Gastrocnemius medialis (tissue), 4 donors: ENCODE results near the gene ITPR1. TPM values are rescaled to one million over a fixed set of nuclear protein-coding genes. Genes with fewer than 3 reads are reported as not detected.

Experiments
- ATAC-seq, 2 donors: fragments of 150-250 bp; one replicate each; pipeline ENCODE4 v1.9.1; 2016
- DNase-seq, 2 donors: peaks; one replicate each; pipeline ENCODE4 v3.0.0-alpha.2; 2019
- H3K27ac ChIP-seq, 4 donors: fragments of 200-600 bp; sonication (generic); 1 replicate in 1 of 4; 2 replicates in 3 of 4; pipeline ENCODE4 v1.5.1; 2016 to 2018; ENCODE audit warnings: mild to moderate bottlenecking in 2 of 4, moderate library complexity in 1 of 4
- H3K27me3 ChIP-seq, 3 donors: fragments of 200-600 bp; sonication (generic) in 2 of 3; 1 replicate in 1 of 3; 2 replicates in 2 of 3; pipeline versions ENCODE4 v1.5.1 to v1.6.0; 2016 to 2019; ENCODE audit warnings: mild to moderate bottlenecking in 1 of 3, moderate library complexity in 1 of 3
- H3K36me3 ChIP-seq, 2 donors: fragments of 200-600 bp; sonication (generic) in 1 of 2; one replicate each; pipeline ENCODE4 v1.5.1; 2017 to 2018
- H3K4me1 ChIP-seq, 2 donors: fragments of 200-600 bp; sonication (generic) in 1 of 2; one replicate each; pipeline ENCODE4 v1.5.1; 2016 to 2017; ENCODE audit warnings: mild to moderate bottlenecking in 2 of 2
- H3K4me3 ChIP-seq, 4 donors: fragments of 200-600 bp; sonication (generic) in 3 of 4; 1 replicate in 1 of 4; 2 replicates in 3 of 4; pipeline ENCODE4 v1.5.1; 2016 to 2019; ENCODE audit warnings: mild to moderate bottlenecking in 2 of 4
- H3K9me3 ChIP-seq, 3 donors: fragments of 200-600 bp; sonication (generic) in 2 of 3; 1 replicate in 1 of 3; 2 replicates in 2 of 3; pipeline ENCODE4 v1.5.1; 2016 to 2019
- POLR2A ChIP-seq, 2 donors: fragments of 450-650 bp; IDR thresholded peaks; one replicate each; pipeline ENCODE4 v1.6.1; 2017; ENCODE audit warnings: antibody characterized with exemption in 2 of 2, mild to moderate bottlenecking in 2 of 2, moderate library complexity in 2 of 2
- in situ Hi-C, 4 donors: fragments of 200-750 bp; cut with MboI; loops; one replicate each; pipeline versions ENCODE4 v1.15.0 to v1.8.0; 2017; ENCODE audit warnings: low sequenced_read_pairs in 4 of 4
- intact Hi-C: fragments of 100-400 bp; cut with DNase I; formaldehyde crosslinking; loops from one replicate; pipeline ENCODE4 v1.15.1; 2023; ENCODE audit warnings: low total_unique reads
- total RNA-seq, 4 donors: library from RNA; depleted of rRNA; stranded (reverse); fragments of >200 nt; gene quantifications; one replicate each; pipeline versions ENCODE4 v1.1.0 to v1.2.3, GENCODE V29; 2016
- TF ChIP-seq, protein P1 (sequence below), 5 experiments: fragments of 450-650 bp in 3 of 5; fragments of 200-600 bp in 2 of 5; sonication (generic) in 2 of 5; IDR thresholded peaks in 4 of 5; conservative IDR thresholded peaks in 1 of 5; 1 replicate in 4 of 5; 2 replicates in 1 of 5; pipeline ENCODE4 v1.5.1; 2016 to 2019; ENCODE audit warnings: antibody characterized with exemption in 5 of 5, mild to moderate bottlenecking in 3 of 5, moderate library complexity in 3 of 5

The ITPR1 gene
- total RNA-seq, 4 donors from 2014 or later = 5.5 to 21.7 (median 11.3) TPM

DNA sequence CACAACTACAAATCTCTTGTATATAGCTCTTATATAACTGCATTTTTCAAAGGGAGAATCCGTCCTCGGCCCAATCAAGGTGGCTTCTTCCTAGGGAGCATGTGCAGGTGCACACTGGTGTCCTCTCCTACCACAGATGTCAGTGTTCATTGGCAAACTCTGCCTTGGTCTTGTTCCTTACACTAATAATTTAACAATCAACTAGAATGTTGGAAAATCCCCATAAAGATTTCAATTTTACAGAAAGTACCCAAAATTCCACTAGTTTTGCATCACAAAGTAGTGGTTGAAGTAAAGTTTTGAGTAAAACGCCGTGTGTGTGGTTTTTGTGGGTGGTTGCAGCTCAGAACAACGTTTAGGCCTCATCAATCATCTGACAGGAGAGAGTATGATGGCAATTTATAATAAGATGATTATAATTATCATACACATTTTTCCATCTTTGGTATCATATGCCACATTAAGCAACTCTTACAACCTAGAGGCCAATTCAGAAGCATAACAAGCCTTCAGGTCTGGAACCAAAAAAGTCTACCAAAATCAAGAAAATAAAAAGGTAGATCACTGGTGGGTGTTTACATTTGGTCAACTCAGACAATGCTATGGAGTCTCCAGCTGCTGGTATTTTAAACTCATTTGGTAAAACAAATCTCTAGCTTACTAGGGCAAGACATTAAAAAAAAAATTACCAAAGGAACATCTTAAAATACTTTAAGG lies 357.2 kb downstream of the ITPR1 start:
- intact Hi-C loops = no loop called here

DNA sequence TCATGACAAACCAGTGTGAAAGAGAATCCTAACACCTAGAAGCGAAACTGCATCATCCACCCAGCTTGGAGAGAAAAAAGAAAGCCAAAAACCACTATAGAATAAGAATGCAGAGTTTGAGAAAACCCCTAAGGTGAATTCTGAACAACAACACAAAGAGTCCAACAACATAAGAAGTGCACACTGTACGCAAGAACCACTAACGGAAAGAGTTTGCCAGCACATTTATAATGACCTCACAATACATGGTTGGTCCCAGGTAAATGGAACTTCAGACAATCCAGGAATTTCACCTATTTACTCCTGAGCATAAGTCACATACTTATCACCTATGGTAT lies 357.7 kb downstream of the ITPR1 start:
- H3K4me3 ChIP-seq = no peak overlapping the region
- in situ Hi-C loops (no loop called here), intact Hi-C loops (no loop called here)
- no peak overlapping the region for H3K27ac ChIP-seq
- H3K9me3 ChIP-seq = no peaks in the 10 kb centered on the region
- peaks cover 12 to 22% of the 10 kb centered on the region in 2 donors for H3K4me1 ChIP-seq
- TF ChIP-seq, protein P1, sequence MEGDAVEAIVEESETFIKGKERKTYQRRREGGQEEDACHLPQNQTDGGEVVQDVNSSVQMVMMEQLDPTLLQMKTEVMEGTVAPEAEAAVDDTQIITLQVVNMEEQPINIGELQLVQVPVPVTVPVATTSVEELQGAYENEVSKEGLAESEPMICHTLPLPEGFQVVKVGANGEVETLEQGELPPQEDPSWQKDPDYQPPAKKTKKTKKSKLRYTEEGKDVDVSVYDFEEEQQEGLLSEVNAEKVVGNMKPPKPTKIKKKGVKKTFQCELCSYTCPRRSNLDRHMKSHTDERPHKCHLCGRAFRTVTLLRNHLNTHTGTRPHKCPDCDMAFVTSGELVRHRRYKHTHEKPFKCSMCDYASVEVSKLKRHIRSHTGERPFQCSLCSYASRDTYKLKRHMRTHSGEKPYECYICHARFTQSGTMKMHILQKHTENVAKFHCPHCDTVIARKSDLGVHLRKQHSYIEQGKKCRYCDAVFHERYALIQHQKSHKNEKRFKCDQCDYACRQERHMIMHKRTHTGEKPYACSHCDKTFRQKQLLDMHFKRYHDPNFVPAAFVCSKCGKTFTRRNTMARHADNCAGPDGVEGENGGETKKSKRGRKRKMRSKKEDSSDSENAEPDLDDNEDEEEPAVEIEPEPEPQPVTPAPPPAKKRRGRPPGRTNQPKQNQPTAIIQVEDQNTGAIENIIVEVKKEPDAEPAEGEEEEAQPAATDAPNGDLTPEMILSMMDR (IDR thresholded peaks at IDR 0.05 in 4 of 5, conservative IDR thresholded peaks at IDR 0.05 in 1 of 5) = no peak
- no peak for TF ChIP-seq POLR2A (IDR thresholded peaks at IDR 0.05)
- ATAC-seq (no peak), DNase-seq (no peak)
- no peaks in the 10 kb centered on the region for H3K36me3 ChIP-seq
- no peaks in the 10 kb centered on the region for H3K27me3 ChIP-seq

More for the DNA sequence above, 357.2 kb downstream of the ITPR1 start:
- no peaks in the 10 kb centered on the region for H3K9me3 ChIP-seq
- H3K27ac ChIP-seq = no peak overlapping the region
- in situ Hi-C loops = no loop called here
- H3K4me3 ChIP-seq = no peak overlapping the region
- DNase-seq = no peak
- no peaks in the 10 kb centered on the region for H3K36me3 ChIP-seq
- ATAC-seq = no peak
- TF ChIP-seq, protein P1 (IDR thresholded peaks at IDR 0.05 in 4 of 5, conservative IDR thresholded peaks at IDR 0.05 in 1 of 5) = no peak
- TF ChIP-seq POLR2A (IDR thresholded peaks at IDR 0.05) = no peak
- H3K4me1 ChIP-seq = peaks cover 12 to 22% of the 10 kb centered on the region in 2 donors
- H3K27me3 ChIP-seq = no peaks in the 10 kb centered on the region

DNA sequence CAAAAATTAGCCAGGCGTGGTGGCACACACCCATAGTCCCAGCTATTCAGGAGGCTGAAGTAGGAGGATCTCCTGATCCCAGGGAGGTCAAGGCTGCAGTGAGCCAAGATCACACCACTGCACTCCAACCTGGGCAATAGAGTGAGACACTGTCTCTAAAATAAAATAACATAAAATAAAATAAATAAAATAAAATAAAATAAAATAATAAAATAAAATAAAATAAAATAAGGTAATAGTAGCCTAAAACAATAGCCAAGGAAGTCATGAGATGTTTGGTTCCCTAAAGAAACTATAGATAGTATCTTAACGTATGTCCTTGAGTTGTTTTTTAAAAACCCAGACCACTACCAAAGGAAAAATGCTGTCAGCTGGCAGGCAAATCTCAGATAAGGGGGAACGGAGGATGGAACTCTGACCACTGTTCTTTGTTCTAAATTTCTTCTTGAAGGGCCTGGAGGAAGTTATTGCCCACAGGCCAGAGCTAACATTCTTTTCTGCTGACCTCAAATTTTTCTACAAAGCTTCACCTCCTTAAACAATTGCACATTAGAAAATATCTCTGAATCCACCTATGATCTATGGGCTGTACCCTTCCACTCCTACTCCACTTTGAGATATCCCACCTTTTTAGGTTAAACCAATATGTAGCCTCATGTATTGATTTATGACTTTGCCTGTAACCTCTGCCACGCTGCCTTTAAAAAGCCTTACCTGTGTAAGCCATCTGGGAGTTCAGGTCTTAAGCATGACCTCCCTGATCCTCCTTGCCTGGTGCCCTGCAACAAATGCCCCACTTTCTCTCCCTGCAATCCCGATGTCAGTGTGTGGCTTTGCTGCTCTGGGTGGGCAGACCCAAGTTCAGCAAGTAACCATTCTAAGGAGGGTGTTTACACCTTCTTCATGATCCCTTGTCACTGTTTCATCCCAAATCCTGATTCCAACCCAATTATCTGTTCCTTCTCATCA lies 359.9 kb downstream of the ITPR1 start:
- intact Hi-C loops = no loop called here

DNA sequence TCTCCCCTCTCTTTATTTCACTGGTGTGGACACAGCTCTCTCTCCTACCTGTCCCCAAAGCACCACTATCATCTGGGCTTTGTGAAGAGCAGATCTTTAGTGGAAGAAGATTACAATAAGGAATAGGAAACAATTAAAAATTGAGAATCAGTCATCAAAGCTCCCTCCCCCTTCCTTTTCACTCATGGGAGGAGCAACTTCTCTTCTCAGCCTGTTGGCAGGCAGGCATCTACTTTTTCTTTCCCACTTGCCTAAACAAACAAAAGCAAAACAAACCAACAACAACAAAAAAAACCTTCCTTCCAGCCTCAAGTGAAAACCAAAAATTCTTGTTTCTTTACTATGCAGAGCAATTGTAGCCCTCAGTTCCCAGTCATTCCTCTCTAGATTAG lies 360.6 kb downstream of the ITPR1 start:
- no peak for TF ChIP-seq POLR2A (IDR thresholded peaks at IDR 0.05)
- Histone ChIP-seq H3K27me3 (no peaks in the 10 kb centered on the region), H3K36me3 (no peaks in the 10 kb centered on the region), H3K4me3 (no peak overlapping the region), H3K9me3 (no peaks in the 10 kb centered on the region), H3K4me1 (peaks cover under 1 to 8% of the 10 kb centered on the region in 2 donors), H3K27ac (no peak overlapping the region)
- ATAC-seq (no peak), DNase-seq (no peak)
- in situ Hi-C loops (no loop called here), intact Hi-C loops (no loop called here)

More for the DNA sequence above, 359.9 kb downstream of the ITPR1 start:
- ATAC-seq (no peak), DNase-seq (no peak)
- TF ChIP-seq POLR2A (IDR thresholded peaks at IDR 0.05) = no peak
- TF ChIP-seq, protein P1 (IDR thresholded peaks at IDR 0.05 in 4 of 5, conservative IDR thresholded peaks at IDR 0.05 in 1 of 5) = no peak
- no peaks in the 10 kb centered on the region for H3K27me3 ChIP-seq
- no peak overlapping the region for H3K27ac ChIP-seq
- H3K9me3 ChIP-seq = no peaks in the 10 kb centered on the region
- H3K36me3 ChIP-seq = no peaks in the 10 kb centered on the region
- peaks cover 7 to 14% of the 10 kb centered on the region in 2 donors for H3K4me1 ChIP-seq
- in situ Hi-C loops = no loop called here
- no peak overlapping the region for H3K4me3 ChIP-seq

DNA sequence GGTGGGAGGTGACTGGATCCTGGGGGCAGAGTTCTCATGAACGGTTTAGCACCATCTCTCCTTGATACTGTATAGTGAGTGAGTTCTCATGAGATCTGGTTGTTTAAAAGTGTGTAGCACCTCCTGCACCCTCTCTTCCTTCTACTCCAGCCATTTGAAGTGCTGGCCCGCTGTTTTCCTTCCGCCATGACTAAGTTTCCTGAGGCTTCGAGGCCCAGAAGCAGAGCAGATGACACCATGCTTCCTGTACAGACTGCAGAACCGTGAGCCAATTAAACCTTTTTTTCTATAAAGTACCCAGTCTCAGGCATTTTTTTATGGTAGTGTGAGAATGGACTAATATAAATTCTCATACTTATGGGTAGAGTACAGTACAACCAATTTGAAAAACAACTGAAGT lies 362.5 kb downstream of the ITPR1 start:
- no peaks in the 10 kb centered on the region for H3K36me3 ChIP-seq
- intact Hi-C loops (no loop called here), in situ Hi-C loops (no loop called here)
- no peaks in the 10 kb centered on the region for H3K9me3 ChIP-seq
- no peak overlapping the region for H3K4me3 ChIP-seq
- H3K27me3 ChIP-seq = no peaks in the 10 kb centered on the region
- TF ChIP-seq POLR2A (IDR thresholded peaks at IDR 0.05) = no peak
- TF ChIP-seq, protein P1 (IDR thresholded peaks at IDR 0.05 in 4 of 5, conservative IDR thresholded peaks at IDR 0.05 in 1 of 5) = no peak
- no peak for DNase-seq
- no peaks in the 10 kb centered on the region for H3K4me1 ChIP-seq
- no peak overlapping the region for H3K27ac ChIP-seq
- no peak for ATAC-seq
